Ovary (tissue), 9 donors: ENCODE measurements around the gene CAB39L. TPM values are rescaled to one million over a fixed set of nuclear protein-coding genes. Genes with fewer than 3 reads are reported as not detected.
"Not testable (repeated sequence)": the region's sequence is repeated elsewhere in the genome, so short reads cannot be mapped to it uniquely, and the experiment has no call there.

ENCODE experiments used
- DNase-seq, 5 donors: peaks; one replicate each; pipeline ENCODE4 v3.0.0-alpha.2; 2019 to 2020
- H3K27ac ChIP-seq, 2 donors: fragments of 200-600 bp; one replicate each; pipeline versions ENCODE4 v1.5.1 to v1.8.0; 2019 to 2022
- H3K27me3 ChIP-seq: fragments of 200-600 bp; one replicate; pipeline ENCODE4 v1.8.0; 2022
- H3K36me3 ChIP-seq: fragments of 200-600 bp; sonication (generic); one replicate; pipeline ENCODE4 v1.5.1; 2019
- H3K4me1 ChIP-seq: one replicate; pipeline ENCODE4 v1.8.1; 2013; ENCODE audit warnings: mild to moderate bottlenecking, moderate library complexity; ENCODE audit not compliant: insufficient read depth
- H3K4me3 ChIP-seq: fragments of 200-600 bp; sonication (generic); one replicate; pipeline ENCODE4 v1.5.1; 2017
- H3K9me3 ChIP-seq, 2 donors: fragments of 200-600 bp in 1 of 2; sonication (generic) in 1 of 2; one replicate each; pipeline versions ENCODE4 v1.5.1 to v1.8.1; 2013 to 2019; ENCODE audit warnings: mild to moderate bottlenecking in 1 of 2, moderate library complexity in 1 of 2
- EP300 ChIP-seq: sonication (generic); formaldehyde crosslinking; IDR thresholded peaks from one replicate; pipeline ENCODE4 v1.6.1; 2017; ENCODE audit warnings: antibody characterized with exemption
- POLR2A ChIP-seq: fragments of 450-650 bp; IDR thresholded peaks from one replicate; pipeline ENCODE4 v1.6.1; 2017; ENCODE audit warnings: antibody characterized with exemption, mild to moderate bottlenecking, moderate library complexity
- WGBS, 3 donors: extraction: QIAGEN DNeasy Blood & Tissue Kit in 1 of 3; methylation state at CpG; one replicate each; pipeline versions ENCODE4 v1.1.5 to v1.1.7; 2013 to 2017; 5-methylcytosine and 5-hydroxymethylcytosine counted together
- intact Hi-C, 4 donors: fragments of 100-400 bp; cut with DNase I; formaldehyde crosslinking; loops; one replicate each; pipeline versions ENCODE4 v1.11.0 to v1.15.1; 2022 to 2023
- polyA plus RNA-seq, 2 donors: library from polyadenylated mRNA; stranded (reverse); fragments of 200-250 nt in 1 of 2; fragments of 350-450 nt in 1 of 2; fragmentation: Illumina TruSeq in 1 of 2; extraction: RNeasy Lipid Tissue Mini Kit (QIAGEN cat#74804) in 1 of 2; gene quantifications; one replicate each; pipeline ENCODE4 v1.2.3, GENCODE V29; 2013 to 2014
- total RNA-seq, 7 donors: library from RNA; depleted of rRNA in 2 of 7; stranded (reverse); fragments of >200 nt in 2 of 7; fragmentation: NEBNext Ultra II Directional in 3 of 7; extraction: Animal tissue kit (Norgen Biotek cat#: 25700) in 3 of 7; gene quantifications; one replicate each; pipeline versions ENCODE4 v1.1.0 to v1.2.4, GENCODE V29; 2016 to 2023
- TF ChIP-seq, protein P1 (sequence below), 3 donors: fragments of 450-650 bp in 2 of 3; fragments of 200-600 bp in 1 of 3; IDR thresholded peaks; one replicate each; pipeline versions ENCODE4 v1.5.1 to v1.8.0; 2016 to 2022; ENCODE audit warnings: antibody characterized with exemption in 3 of 3, mild to moderate bottlenecking in 1 of 3
- donor health status: DM: no; HTN: no; CAD: no; lungs with moderate emphysema.
- donor health status: DM: no; HTN: no; CAD: no.
- donor health status: Bipolar disorder and iron deficiency.
- donor health status: DM: yes; HTN: yes; CAD: no.
- donor health status: DM: no; HTN: no; CAD: no.
- donor health status: DM: yes; HTN: yes; CAD: no.

The CAB39L gene
- total and polyA plus RNA-seq, 9 donors, result 15.9 to 42.7 (median 24.7) TPM

DNA sequence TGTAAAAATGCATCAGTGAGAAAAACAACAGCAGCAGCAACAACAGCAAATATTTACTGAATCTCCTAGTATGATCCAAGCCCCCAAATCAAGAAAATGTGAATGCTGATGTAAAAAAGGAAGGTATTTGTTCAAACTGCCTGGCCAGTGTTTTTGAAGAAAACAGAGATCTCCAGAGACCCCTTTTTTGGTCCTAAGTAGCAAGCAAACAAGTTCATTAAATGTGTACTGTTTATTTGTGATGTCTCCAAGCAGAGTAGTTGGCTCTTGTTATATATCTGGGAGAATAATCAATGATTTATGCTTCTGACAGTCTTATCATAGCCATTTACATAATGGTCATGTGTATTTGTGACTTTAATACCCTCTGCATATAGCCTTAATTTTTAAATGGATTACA, 145.4 kb downstream of the CAB39L start:
- H3K4me1 ChIP-seq, result peaks cover 6% of the 10 kb centered on the region
- no peak overlapping the region for H3K4me3 ChIP-seq
- H3K27me3 ChIP-seq, result no peaks in the 10 kb centered on the region
- intact Hi-C loops, result no loop called here
- H3K36me3 ChIP-seq, result no peaks in the 10 kb centered on the region
- DNase-seq, result no peak
- TF ChIP-seq POLR2A, result no peak
- TF ChIP-seq, protein P1, sequence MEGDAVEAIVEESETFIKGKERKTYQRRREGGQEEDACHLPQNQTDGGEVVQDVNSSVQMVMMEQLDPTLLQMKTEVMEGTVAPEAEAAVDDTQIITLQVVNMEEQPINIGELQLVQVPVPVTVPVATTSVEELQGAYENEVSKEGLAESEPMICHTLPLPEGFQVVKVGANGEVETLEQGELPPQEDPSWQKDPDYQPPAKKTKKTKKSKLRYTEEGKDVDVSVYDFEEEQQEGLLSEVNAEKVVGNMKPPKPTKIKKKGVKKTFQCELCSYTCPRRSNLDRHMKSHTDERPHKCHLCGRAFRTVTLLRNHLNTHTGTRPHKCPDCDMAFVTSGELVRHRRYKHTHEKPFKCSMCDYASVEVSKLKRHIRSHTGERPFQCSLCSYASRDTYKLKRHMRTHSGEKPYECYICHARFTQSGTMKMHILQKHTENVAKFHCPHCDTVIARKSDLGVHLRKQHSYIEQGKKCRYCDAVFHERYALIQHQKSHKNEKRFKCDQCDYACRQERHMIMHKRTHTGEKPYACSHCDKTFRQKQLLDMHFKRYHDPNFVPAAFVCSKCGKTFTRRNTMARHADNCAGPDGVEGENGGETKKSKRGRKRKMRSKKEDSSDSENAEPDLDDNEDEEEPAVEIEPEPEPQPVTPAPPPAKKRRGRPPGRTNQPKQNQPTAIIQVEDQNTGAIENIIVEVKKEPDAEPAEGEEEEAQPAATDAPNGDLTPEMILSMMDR (IDR thresholded peaks at IDR 0.05), result no peak
- no peak for TF ChIP-seq EP300
- no peak overlapping the region for H3K27ac ChIP-seq
- no peaks in the 10 kb centered on the region for H3K9me3 ChIP-seq

DNA sequence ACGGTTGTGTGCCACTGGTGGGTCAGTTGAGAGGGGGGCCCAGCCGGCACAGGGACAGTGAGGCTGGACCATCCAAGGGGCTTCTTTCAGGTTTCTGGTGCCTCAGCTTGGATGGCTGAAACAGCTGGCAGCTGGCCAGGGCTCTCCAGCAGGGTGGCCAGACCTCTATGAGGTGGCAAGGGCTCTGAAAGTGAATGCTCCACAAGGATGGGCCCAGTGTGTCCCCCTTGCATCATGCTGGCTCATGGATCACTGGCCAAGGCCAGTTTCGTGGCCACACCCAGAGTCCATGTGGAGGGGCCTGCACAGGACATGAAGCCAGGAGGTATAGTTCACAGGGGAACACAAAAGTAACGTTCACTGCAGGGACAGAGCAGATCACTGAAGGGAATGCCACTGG, 146.5 kb downstream of the CAB39L start:
- no peaks in the 10 kb centered on the region for H3K27me3 ChIP-seq
- peak in 1 of 5 donors; percentile 54 for DNase-seq
- 84 to 92% (median 87%) methylated on average over 4 of the region's 4 CpGs for WGBS, 3 donors
- intact Hi-C loops, result no loop called here
- H3K36me3 ChIP-seq, result no peaks in the 10 kb centered on the region
- TF ChIP-seq EP300 (no peak), POLR2A (no peak)
- TF ChIP-seq, protein P1 (IDR thresholded peaks at IDR 0.05), result no peak
- no peak overlapping the region for H3K4me3 ChIP-seq
- peaks cover 9% of the 10 kb centered on the region for H3K4me1 ChIP-seq
- no peaks in the 10 kb centered on the region for H3K9me3 ChIP-seq
- H3K27ac ChIP-seq, result no peak overlapping the region

DNA sequence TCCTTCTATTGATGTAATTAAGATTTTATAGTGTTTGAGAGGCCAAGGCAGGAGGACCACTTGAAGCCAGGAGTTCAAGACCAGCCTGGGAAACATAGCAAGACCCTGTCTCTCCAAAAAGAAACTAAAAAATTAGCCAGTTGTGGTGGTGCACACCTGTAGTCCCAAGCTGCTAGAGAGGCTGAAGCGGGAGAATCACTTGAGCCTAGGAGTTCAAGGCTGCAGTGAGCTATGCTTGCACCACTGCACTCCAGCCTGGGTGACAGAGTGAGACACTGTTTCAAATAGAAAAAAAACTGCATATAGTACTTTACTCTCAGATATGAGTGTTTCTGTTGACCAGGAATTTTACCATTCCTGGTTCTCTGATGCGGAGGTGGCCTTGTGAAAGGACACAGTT, 147.2 kb downstream of the CAB39L start:
- Histone ChIP-seq H3K27me3 (no peaks in the 10 kb centered on the region), H3K4me1 (peaks cover 9% of the 10 kb centered on the region), H3K9me3 (no peaks in the 10 kb centered on the region), H3K27ac (no peak overlapping the region), H3K36me3 (no peaks in the 10 kb centered on the region), H3K4me3 (no peak overlapping the region)
- 96 to 98% (median 97%) methylated on average over 2 of the region's 2 CpGs for WGBS, 3 donors
- intact Hi-C loops, result no loop called here
- TF ChIP-seq, protein P1 (IDR thresholded peaks at IDR 0.05), result no peak
- no peak for TF ChIP-seq EP300
- TF ChIP-seq POLR2A, result no peak
- DNase-seq, result no peak

DNA sequence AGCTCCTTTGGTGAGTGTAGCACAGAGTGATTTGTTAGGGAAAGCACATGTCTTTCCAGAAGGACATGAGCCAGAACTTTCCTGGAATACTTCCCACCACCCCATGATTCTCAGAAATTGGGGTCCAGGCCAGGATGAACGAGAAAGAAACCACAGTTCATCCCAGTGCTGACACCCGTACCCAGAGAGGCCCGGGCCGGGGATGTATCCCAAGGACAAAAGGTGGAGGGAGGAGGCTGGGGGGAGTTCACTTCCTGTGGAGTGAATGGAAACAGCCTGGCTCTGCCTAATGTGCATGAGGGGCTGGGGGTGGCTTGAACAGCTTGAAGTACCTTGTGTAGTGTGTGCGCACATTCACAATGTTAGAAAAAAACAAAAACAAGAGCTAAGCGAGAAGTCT, 148.6 kb downstream of the CAB39L start:
- H3K27ac ChIP-seq, result peak overlapping the region; percentile 27 to 69

DNA sequence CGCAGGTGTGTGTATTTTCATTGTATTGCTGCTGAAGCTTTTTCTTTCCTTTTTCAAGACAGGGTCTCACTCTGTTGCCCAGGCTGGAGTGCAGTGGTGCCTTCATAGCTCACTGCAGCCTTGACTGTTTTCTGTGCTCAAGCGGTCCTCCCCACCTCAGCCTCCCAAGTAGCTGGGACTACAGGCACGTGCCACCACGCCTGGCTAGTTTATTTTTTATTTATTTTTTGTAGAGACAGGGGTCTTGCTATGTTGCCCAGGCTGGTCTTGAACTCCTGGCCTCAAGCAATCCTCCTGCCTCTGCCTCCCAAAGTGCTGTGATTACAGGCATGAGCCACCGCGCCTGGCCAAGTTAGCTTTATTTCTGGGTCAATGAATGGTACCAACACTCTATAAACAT, 149.1 kb downstream of the CAB39L start:
- H3K36me3 ChIP-seq, H3K9me3 ChIP-seq, H3K4me3 ChIP-seq, H3K27me3 ChIP-seq, H3K4me1 ChIP-seq, DNase-seq: not testable (repeated sequence)
- intact Hi-C loops, result loop anchor here in 1 of 4 donors (2.0 kb wide), 1 partner anchor 140 kb away; no protein-coding TSS in a partner anchor
- 89 to 92% (median 92%) methylated on average over 6 of the region's 6 CpGs for WGBS, 3 donors
- peak overlapping the region; percentile 27 to 69 for H3K27ac ChIP-seq

More for the DNA sequence above, 148.6 kb downstream of the CAB39L start:
- WGBS, 3 donors, result 8 to 15% (median 11%) methylated on average over 6 of the region's 6 CpGs
- no peaks in the 10 kb centered on the region for H3K36me3 ChIP-seq
- DNase-seq, result peak; percentile 79 to 90 (median 85)
- H3K4me1 ChIP-seq, result peaks cover 6% of the 10 kb centered on the region
- no peaks in the 10 kb centered on the region for H3K9me3 ChIP-seq
- no peaks in the 10 kb centered on the region for H3K27me3 ChIP-seq
- TF ChIP-seq POLR2A, result no peak
- TF ChIP-seq EP300, result no peak
- TF ChIP-seq, protein P1 (IDR thresholded peaks at IDR 0.05), result no peak
- H3K4me3 ChIP-seq, result no peak overlapping the region
- intact Hi-C loops, result loop anchor here in 1 of 4 donors (2.0 kb wide), 1 partner anchor 140 kb away; no protein-coding TSS in a partner anchor
